ENCODE results near the gene GMPPB.

The GMPPB gene

DNA sequence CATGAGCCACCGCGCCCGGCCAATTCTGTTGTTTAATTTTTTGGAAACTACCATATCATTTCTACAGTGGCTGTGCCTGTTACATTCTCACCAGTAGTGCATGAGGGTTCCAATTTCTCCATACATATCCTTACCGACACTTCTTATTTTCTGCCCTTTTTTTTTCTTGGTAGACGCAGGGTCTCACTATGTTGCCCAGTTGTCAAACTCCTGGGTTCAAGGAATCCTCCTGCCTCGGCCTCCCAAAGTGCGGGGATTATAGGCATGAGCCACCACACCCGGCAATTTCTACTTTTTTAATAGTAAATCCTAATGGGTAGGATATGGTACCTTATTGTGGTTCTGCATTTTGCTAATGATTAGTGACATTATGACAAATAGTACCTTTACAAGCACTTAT lies 13.9 kb downstream of the GMPPB start:
- Histone ChIP-seq H2AFZ (no peak overlapping the region), H3K36me3 (ENCODE audit: control insufficient read depth, insufficient read depth, low read length) (no peaks in the 10 kb centered on the region), H3K9ac (no peak overlapping the region), H3K4me1 (peaks cover 6% of the 10 kb centered on the region), H3K9me3 (ENCODE audit: control insufficient read depth, low read length) (no peaks in the 10 kb centered on the region), H3K4me2 (ENCODE audit: low read length) (no peak overlapping the region), H3K79me2 (no peaks in the 10 kb centered on the region), H3K27me3 (ENCODE audit: control insufficient read depth, insufficient read depth, low read length) (no peaks in the 10 kb centered on the region), H3K4me3 (ENCODE audit: low read depth, low read length) (no peak overlapping the region), H3K27ac (no peak overlapping the region)
- TF ChIP-seq, protein P1, sequence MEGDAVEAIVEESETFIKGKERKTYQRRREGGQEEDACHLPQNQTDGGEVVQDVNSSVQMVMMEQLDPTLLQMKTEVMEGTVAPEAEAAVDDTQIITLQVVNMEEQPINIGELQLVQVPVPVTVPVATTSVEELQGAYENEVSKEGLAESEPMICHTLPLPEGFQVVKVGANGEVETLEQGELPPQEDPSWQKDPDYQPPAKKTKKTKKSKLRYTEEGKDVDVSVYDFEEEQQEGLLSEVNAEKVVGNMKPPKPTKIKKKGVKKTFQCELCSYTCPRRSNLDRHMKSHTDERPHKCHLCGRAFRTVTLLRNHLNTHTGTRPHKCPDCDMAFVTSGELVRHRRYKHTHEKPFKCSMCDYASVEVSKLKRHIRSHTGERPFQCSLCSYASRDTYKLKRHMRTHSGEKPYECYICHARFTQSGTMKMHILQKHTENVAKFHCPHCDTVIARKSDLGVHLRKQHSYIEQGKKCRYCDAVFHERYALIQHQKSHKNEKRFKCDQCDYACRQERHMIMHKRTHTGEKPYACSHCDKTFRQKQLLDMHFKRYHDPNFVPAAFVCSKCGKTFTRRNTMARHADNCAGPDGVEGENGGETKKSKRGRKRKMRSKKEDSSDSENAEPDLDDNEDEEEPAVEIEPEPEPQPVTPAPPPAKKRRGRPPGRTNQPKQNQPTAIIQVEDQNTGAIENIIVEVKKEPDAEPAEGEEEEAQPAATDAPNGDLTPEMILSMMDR (IDR thresholded peaks at IDR 0.05), result no peak

DNA sequence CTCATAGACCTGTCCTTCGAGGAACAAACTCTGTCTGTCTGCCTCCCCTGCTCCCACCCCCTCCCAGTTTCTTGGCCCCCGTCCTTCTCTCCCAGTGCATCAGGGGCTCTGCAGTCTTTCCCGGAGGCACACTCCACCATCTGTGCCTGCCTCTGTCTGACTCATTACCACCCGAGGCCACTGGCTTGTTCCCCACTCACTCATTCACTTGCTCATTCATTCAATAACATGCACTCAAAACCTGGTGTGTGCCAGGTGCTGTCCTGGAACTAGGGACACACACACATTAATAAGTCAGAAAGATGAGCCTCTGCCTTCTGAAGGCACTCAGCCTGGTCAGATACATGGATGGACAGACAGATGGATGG lies 16.7 kb downstream of the GMPPB start:
- no peak overlapping the region for H2AFZ ChIP-seq
- no peaks in the 10 kb centered on the region for H3K27me3 ChIP-seq (ENCODE audit: control insufficient read depth, insufficient read depth, low read length)
- no peak overlapping the region for H3K27ac ChIP-seq
- no peaks in the 10 kb centered on the region for H3K9me3 ChIP-seq (ENCODE audit: control insufficient read depth, low read length)
- peaks cover 4% of the 10 kb centered on the region for H3K79me2 ChIP-seq
- H3K4me1 ChIP-seq, result peaks cover 3% of the 10 kb centered on the region
- no peak overlapping the region for H3K4me2 ChIP-seq (ENCODE audit: low read length)
- no peak overlapping the region for H3K4me3 ChIP-seq (ENCODE audit: low read depth, low read length)
- no peak overlapping the region for H3K9ac ChIP-seq
- TF ChIP-seq, protein P1 (IDR thresholded peaks at IDR 0.05), result no peak
- H3K36me3 ChIP-seq (ENCODE audit: control insufficient read depth, insufficient read depth, low read length), result no peaks in the 10 kb centered on the region

- H3K4me3 ChIP-seq (ENCODE audit: low read depth, low read length), result no peak overlapping the region
- H3K27ac ChIP-seq, result no peak overlapping the region
- no peaks in the 10 kb centered on the region for H3K9me3 ChIP-seq (ENCODE audit: control insufficient read depth, low read length)
- no peaks in the 10 kb centered on the region for H3K27me3 ChIP-seq (ENCODE audit: control insufficient read depth, insufficient read depth, low read length)
- H3K36me3 ChIP-seq (ENCODE audit: control insufficient read depth, insufficient read depth, low read length), result no peaks in the 10 kb centered on the region
- H3K4me1 ChIP-seq, result peaks cover 3% of the 10 kb centered on the region
- H2AFZ ChIP-seq, result no peak overlapping the region
- H3K79me2 ChIP-seq, result peaks cover 4% of the 10 kb centered on the region
- no peak overlapping the region for H3K4me2 ChIP-seq (ENCODE audit: low read length)
- TF ChIP-seq, protein P1 (IDR thresholded peaks at IDR 0.05), result no peak
- no peak overlapping the region for H3K9ac ChIP-seq
Observed at GRCh38 chr3:49706456-49707112, 17.2 kb downstream of the GMPPB start.

DNA sequence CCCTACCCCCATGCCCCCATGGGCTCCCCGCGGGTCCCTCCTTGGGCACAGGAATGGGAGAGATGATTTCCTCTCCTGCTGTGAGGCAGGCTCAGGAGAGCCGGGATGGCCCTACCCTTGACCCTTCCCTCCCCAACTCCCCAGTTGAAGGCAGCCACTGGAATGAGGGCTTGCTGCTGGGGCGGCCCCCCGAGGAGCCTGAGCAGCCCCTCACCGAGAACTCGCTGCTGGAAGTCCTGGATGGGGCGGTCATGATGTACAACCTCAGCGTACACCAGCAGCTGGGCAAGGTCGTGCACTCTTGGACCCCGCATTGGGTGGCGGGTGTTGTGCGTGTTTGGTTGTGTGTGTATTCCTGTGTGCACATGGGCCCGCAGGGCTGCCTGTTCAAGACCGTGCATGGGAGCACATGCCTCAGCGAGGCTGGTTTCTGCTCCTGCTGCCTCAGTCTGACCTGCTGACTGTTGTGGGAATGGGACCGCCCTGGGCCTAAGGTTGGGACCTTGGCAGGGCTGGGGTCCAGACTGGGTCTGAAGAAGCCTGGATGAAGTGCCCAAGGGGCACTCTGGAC lies 18.3 kb downstream of the GMPPB start:
- H3K4me3 ChIP-seq (ENCODE audit: low read depth, low read length), result no peak overlapping the region
- no peak overlapping the region for H3K27ac ChIP-seq
- H2AFZ ChIP-seq, result no peak overlapping the region
- no peaks in the 10 kb centered on the region for H3K36me3 ChIP-seq (ENCODE audit: control insufficient read depth, insufficient read depth, low read length)
- no peak overlapping the region for H3K9ac ChIP-seq
- no peaks in the 10 kb centered on the region for H3K27me3 ChIP-seq (ENCODE audit: control insufficient read depth, insufficient read depth, low read length)
- TF ChIP-seq, protein P1 (IDR thresholded peaks at IDR 0.05), result no peak
- H3K9me3 ChIP-seq (ENCODE audit: control insufficient read depth, low read length), result no peaks in the 10 kb centered on the region
- H3K4me1 ChIP-seq, result peaks cover 3% of the 10 kb centered on the region
- no peak overlapping the region for H3K4me2 ChIP-seq (ENCODE audit: low read length)
- H3K79me2 ChIP-seq, result peaks cover 4% of the 10 kb centered on the region

DNA sequence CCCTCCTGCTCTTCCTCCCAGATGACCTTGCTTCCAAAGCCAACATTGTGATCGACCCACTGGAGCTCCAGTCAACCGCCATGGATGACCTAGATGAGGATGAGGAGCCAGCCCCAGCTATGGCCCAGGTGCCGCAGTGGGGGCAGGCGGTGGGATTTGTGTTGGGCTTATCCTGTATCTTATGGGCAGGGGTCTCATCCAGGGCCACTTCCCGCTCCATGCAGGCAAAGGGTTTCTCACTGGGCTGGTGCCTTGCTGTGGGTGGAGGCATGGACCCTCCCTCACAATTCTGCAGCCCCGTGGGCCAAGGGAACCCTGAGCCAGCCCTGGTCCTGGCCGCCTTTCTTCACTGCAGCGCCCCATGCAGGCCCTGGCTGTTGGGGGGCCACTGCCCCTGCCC lies 19.1 kb downstream of the GMPPB start:
- H3K79me2 ChIP-seq, result peaks cover 4% of the 10 kb centered on the region

More for the DNA sequence above, 19.1 kb downstream of the GMPPB start:
- TF ChIP-seq, protein P1 (IDR thresholded peaks at IDR 0.05), result no peak
- H3K27ac ChIP-seq, result no peak overlapping the region
- H3K4me1 ChIP-seq, result peaks cover 3% of the 10 kb centered on the region
- no peaks in the 10 kb centered on the region for H3K36me3 ChIP-seq (ENCODE audit: control insufficient read depth, insufficient read depth, low read length)
- no peak overlapping the region for H2AFZ ChIP-seq
- no peak overlapping the region for H3K9ac ChIP-seq
- no peak overlapping the region for H3K4me2 ChIP-seq (ENCODE audit: low read length)
- H3K9me3 ChIP-seq (ENCODE audit: control insufficient read depth, low read length), result no peaks in the 10 kb centered on the region
- H3K4me3 ChIP-seq (ENCODE audit: low read depth, low read length), result no peak overlapping the region
- no peaks in the 10 kb centered on the region for H3K27me3 ChIP-seq (ENCODE audit: control insufficient read depth, insufficient read depth, low read length)
